H1 (cell line): ENCODE results near the gene MGST2. TPM values are rescaled to one million over a fixed set of nuclear protein-coding genes. Genes with fewer than 3 reads are reported as not detected.

Experiments used
- CTCF ChIA-PET: fragments of 300-600 bp; sonication (Branson Sonifier 250); formaldehyde crosslinking; loops from one replicate; lab custom pipeline; 2021; ENCODE audit not compliant: partially characterized antibody; lab: Charles Lee
- POLR2A ChIA-PET: fragments of 300-600 bp; sonication (Branson Sonifier 250); formaldehyde crosslinking; loops from one replicate; lab custom pipeline; 2021; ENCODE audit warnings: inconsistent platforms; ENCODE audit not compliant: partially characterized antibody; lab: Charles Lee
- DNase-seq, 2 experiments: peaks; one replicate each; pipeline versions ENCODE4 v3.0.0 to v3.0.0-alpha.2; 2010 to 2022; ENCODE audit warnings: low spot score in 2 of 2, low read depth in 1 of 2, mixed read lengths in 1 of 2
- FAIRE-seq: peaks from 2 replicates; lab custom pipeline; 2011; peaks lifted over from hg19 to GRCh38; lab: Jason Lieb, UNC
- H2AFZ ChIP-seq: 2 replicates; pipeline ENCODE4 v1.8.1; 2012; ENCODE audit warnings: low read length, inconsistent platforms
- H2AK5ac ChIP-seq: 2 replicates; pipeline ENCODE4 v1.6.1; 2013; ENCODE audit warnings: low read depth, low read length
- H2BK120ac ChIP-seq: replicated peaks from 2 replicates; pipeline ENCODE3; 2013; ENCODE audit warnings: low read depth, low read length, inconsistent platforms
- H2BK12ac ChIP-seq: 2 replicates; pipeline ENCODE4 v1.6.1; 2013; ENCODE audit warnings: low read depth, low read length
- H2BK15ac ChIP-seq: 2 replicates; pipeline ENCODE4 v1.6.1; 2013; ENCODE audit warnings: low read length
- H2BK20ac ChIP-seq: 2 replicates; pipeline ENCODE4 v1.6.1; 2013; ENCODE audit warnings: low read length
- H2BK5ac ChIP-seq: 2 replicates; pipeline ENCODE4 v1.6.1; 2013; ENCODE audit warnings: low read depth, low read length
- H3K14ac ChIP-seq: 2 replicates; pipeline ENCODE4 v1.6.1; 2013; ENCODE audit warnings: inconsistent platforms; ENCODE audit not compliant: insufficient read length
- H3K18ac ChIP-seq: 2 replicates; pipeline ENCODE4 v1.6.1; 2013; ENCODE audit warnings: low read length; ENCODE audit errors: extremely low read depth
- H3K23ac ChIP-seq: 2 replicates; pipeline ENCODE4 v1.6.1; 2013; ENCODE audit warnings: inconsistent platforms; ENCODE audit not compliant: insufficient read length
- H3K23me2 ChIP-seq: 2 replicates; pipeline ENCODE4 v1.6.1; 2013; ENCODE audit warnings: low read depth, low read length
- H3K27ac ChIP-seq: 2 replicates; pipeline ENCODE4 v1.6.1; 2011; ENCODE audit warnings: low read depth, low read length, inconsistent platforms
- H3K27me3 ChIP-seq, 4 experiments: replicated peaks in 1 of 4; 1 replicate in 1 of 4; 2 replicates in 3 of 4; pipeline versions ENCODE4 v1.6.1 to v1.8.1; 2011 to 2013; ENCODE audit warnings: low read length in 3 of 4, mild to moderate bottlenecking in 3 of 4, inconsistent platforms in 2 of 4, mixed read lengths in 2 of 4, moderate library complexity in 1 of 4; ENCODE audit not compliant: control insufficient read depth in 3 of 4, insufficient read depth in 3 of 4; ENCODE audit errors: extremely low read depth in 1 of 4
- H3K36me3 ChIP-seq, 4 experiments: 2 replicates each; pipeline versions ENCODE4 v1.6.1 to v1.8.1; 2011 to 2013; ENCODE audit warnings: mild to moderate bottlenecking in 4 of 4, low read length in 3 of 4, moderate library complexity in 2 of 4, control low read depth in 1 of 4, inconsistent platforms in 1 of 4; ENCODE audit not compliant: insufficient read depth in 4 of 4, control insufficient read depth in 2 of 4
- H3K4ac ChIP-seq: replicated peaks from 2 replicates; pipeline ENCODE3; 2013; ENCODE audit warnings: low read length, low read depth, mixed read lengths, inconsistent platforms; ENCODE audit not compliant: insufficient read length
- H3K4me1 ChIP-seq, 4 experiments: replicated peaks in 1 of 4; 1 replicate in 1 of 4; 2 replicates in 3 of 4; pipeline versions ENCODE4 v1.6.1 to v1.8.1; 2011 to 2013; ENCODE audit warnings: low read length in 3 of 4, inconsistent platforms in 2 of 4, mixed read lengths in 1 of 4; ENCODE audit not compliant: insufficient read depth in 4 of 4, control insufficient read depth in 3 of 4
- H3K4me2 ChIP-seq, 2 experiments: 2 replicates each; pipeline versions ENCODE4 v1.6.1 to v1.8.1; 2011 to 2013; ENCODE audit warnings: low read depth in 2 of 2, low read length in 2 of 2, control low read depth in 1 of 2, inconsistent platforms in 1 of 2, mild to moderate bottlenecking in 1 of 2; ENCODE audit not compliant: insufficient read depth in 1 of 2
- H3K4me3 ChIP-seq, 4 experiments: fragments of 200-600, 300-600 bp in 1 of 4; sonication (generic), shearing (Covaris generic), sonication (Bioruptor Twin) in 1 of 4; 2 replicates each; pipeline versions ENCODE4 v1.5.1 to v1.8.1; 2011 to 2016; ENCODE audit warnings: low read length in 4 of 4, low read depth in 3 of 4, control low read depth in 2 of 4, inconsistent platforms in 2 of 4, mild to moderate bottlenecking in 2 of 4, mixed read lengths in 1 of 4, moderate library complexity in 1 of 4; ENCODE audit not compliant: insufficient read depth in 2 of 4; ENCODE audit errors: extremely low read depth in 1 of 4
- H3K56ac ChIP-seq: replicated peaks from 2 replicates; pipeline ENCODE3; 2013; ENCODE audit warnings: low read depth, mild to moderate bottlenecking, mixed read lengths, low read length, inconsistent platforms; ENCODE audit not compliant: insufficient read length
- H3K79me1 ChIP-seq: 2 replicates; pipeline ENCODE4 v1.6.1; 2013; ENCODE audit warnings: low read depth, low read length, control low read depth
- H3K79me2 ChIP-seq, 2 experiments: 2 replicates each; pipeline versions ENCODE4 v1.6.1 to v1.8.1; 2012 to 2013; ENCODE audit warnings: low read length in 2 of 2, mild to moderate bottlenecking in 2 of 2, inconsistent platforms in 1 of 2; ENCODE audit not compliant: insufficient read depth in 2 of 2, control insufficient read depth in 1 of 2
- H3K9ac ChIP-seq, 4 experiments: replicated peaks in 1 of 4; 1 replicate in 1 of 4; 2 replicates in 3 of 4; pipeline versions ENCODE4 v1.6.1 to v1.8.1; 2011 to 2013; ENCODE audit warnings: low read depth in 3 of 4, low read length in 3 of 4, control low read depth in 2 of 4, mild to moderate bottlenecking in 2 of 4, moderate library complexity in 2 of 4, inconsistent platforms in 1 of 4; ENCODE audit errors: extremely low read depth in 1 of 4
- H3K9me3 ChIP-seq, 2 experiments: 2 replicates each; pipeline versions ENCODE4 v1.6.1 to v1.8.1; 2012 to 2013; ENCODE audit warnings: mild to moderate bottlenecking in 2 of 2, moderate library complexity in 2 of 2, control low read depth in 1 of 2, inconsistent platforms in 1 of 2, low read depth in 1 of 2, low read length in 1 of 2, mixed read lengths in 1 of 2; ENCODE audit not compliant: insufficient read depth in 2 of 2
- H4K20me1 ChIP-seq, 2 experiments: replicated peaks in 1 of 2; 2 replicates each; pipeline versions ENCODE3 to v1.8.1; 2011 to 2013; ENCODE audit warnings: inconsistent platforms in 2 of 2, low read length in 2 of 2, mild to moderate bottlenecking in 1 of 2; ENCODE audit not compliant: insufficient read depth in 2 of 2, control insufficient read depth in 1 of 2
- H4K5ac ChIP-seq: 2 replicates; pipeline ENCODE4 v1.6.1; 2013; ENCODE audit warnings: low read length, low read depth, mixed read lengths, inconsistent platforms; ENCODE audit not compliant: insufficient read length
- H4K8ac ChIP-seq: 2 replicates; pipeline ENCODE4 v1.8.0; 2013; ENCODE audit warnings: mild to moderate bottlenecking, moderate library complexity, low read length, inconsistent platforms; ENCODE audit not compliant: insufficient read depth; ENCODE audit errors: extremely low read depth
- H4K91ac ChIP-seq: replicated peaks from 2 replicates; pipeline ENCODE3; 2013; ENCODE audit warnings: low read length, mixed read lengths, inconsistent platforms; ENCODE audit not compliant: insufficient read length
- FOSL1 ChIP-seq: IDR thresholded peaks from 2 replicates; pipeline ENCODE4 v1.6.1; 2011; ENCODE audit warnings: mild to moderate bottlenecking, low read depth, low read length, moderate library complexity; ENCODE audit not compliant: insufficient read depth
- GABPA ChIP-seq: IDR thresholded peaks from 2 replicates; pipeline ENCODE4 v1.6.1; 2011; ENCODE audit warnings: mild to moderate bottlenecking, low read length, moderate library complexity, borderline replicate concordance; ENCODE audit not compliant: insufficient read depth
- GTF2F1 ChIP-seq: IDR thresholded peaks from 2 replicates; pipeline ENCODE4 v1.6.1; 2012; ENCODE audit warnings: low read depth, low read length, improper control_type of control experiment, borderline replicate concordance
- NANOG ChIP-seq: IDR thresholded peaks from 2 replicates; pipeline ENCODE4 v1.6.1; 2011; ENCODE audit warnings: low read length, low read depth, mild to moderate bottlenecking, inconsistent platforms; ENCODE audit not compliant: insufficient read depth, poor library complexity, severe bottlenecking
- NRF1 ChIP-seq: IDR thresholded peaks from 2 replicates; pipeline ENCODE4 v1.6.1; 2011; ENCODE audit warnings: mild to moderate bottlenecking, low read depth, low read length, improper control_type of control experiment
- POLR2A ChIP-seq, 2 experiments: IDR thresholded peaks; 1 replicate in 1 of 2; 2 replicates in 1 of 2; pipeline ENCODE4 v1.6.1; 2011; ENCODE audit warnings: low read depth in 2 of 2, low read length in 2 of 2, mild to moderate bottlenecking in 2 of 2; ENCODE audit errors: control extremely low read depth in 1 of 2
- WGBS, 2 experiments: shearing (Covaris generic) in 1 of 2; methylation state at CpG; one replicate each; pipeline versions ENCODE4 v1.1.6 to v1.1.7; 2013 to 2015; ENCODE audit warnings: low lambda C conversion rate in 2 of 2, mixed read lengths in 2 of 2, inconsistent platforms in 1 of 2, low coverage in 1 of 2, missing lambda C conversion rate in 1 of 2; ENCODE audit not compliant: insufficient replicate concordance in 2 of 2, insufficient coverage in 1 of 2, insufficient read length in 1 of 2; ENCODE audit errors: extremely low coverage in 1 of 2, missing lambda C conversion rate in 1 of 2; 5-methylcytosine and 5-hydroxymethylcytosine counted together
- polyA plus RNA-seq, 7 experiments: library from polyadenylated mRNA; depleted of rRNA in 3 of 7; stranded (reverse) in 5 of 7; unstranded in 2 of 7; fragments of >200 nt in 5 of 7; fragments of 200-250 nt in 2 of 7; gene quantifications; 1 replicate in 5 of 7; 2 replicates in 1 of 7; 4 replicates in 1 of 7; pipeline versions ENCODE4 v1.2.1 to v1.2.3, GENCODE V29; 2011 to 2013; ENCODE audit warnings: missing spikeins in 2 of 7, mixed read lengths in 2 of 7
- total RNA-seq: library from RNA; stranded (reverse); fragmentation: NEBNext Ultra II Directional; extraction: Animal tissue kit (Norgen Biotek cat#: 25700); gene quantifications from 2 replicates; pipeline ENCODE4 v1.2.1, GENCODE V29; 2021
- TF ChIP-seq, protein P1 (sequence below): IDR thresholded peaks from 2 replicates; pipeline ENCODE4 v1.6.1; 2012; ENCODE audit warnings: low read length, inconsistent platforms
- TF ChIP-seq, protein P2 (sequence below): IDR thresholded peaks from 2 replicates; pipeline ENCODE4 v1.6.1; 2011; ENCODE audit warnings: low read depth, mild to moderate bottlenecking, low read length; ENCODE audit not compliant: insufficient read depth
- TF ChIP-seq, protein P3 (sequence below): IDR thresholded peaks from 2 replicates; pipeline ENCODE4 v1.6.1; 2011; ENCODE audit warnings: low read length, improper control_type of control experiment

The MGST2 gene
- total and polyA plus RNA-seq, 2 of the 8 experiments (the other 6 are each of a cell fraction or from before 2014, with no cell fraction given) = 8.0 to 13.6 TPM

DNA sequence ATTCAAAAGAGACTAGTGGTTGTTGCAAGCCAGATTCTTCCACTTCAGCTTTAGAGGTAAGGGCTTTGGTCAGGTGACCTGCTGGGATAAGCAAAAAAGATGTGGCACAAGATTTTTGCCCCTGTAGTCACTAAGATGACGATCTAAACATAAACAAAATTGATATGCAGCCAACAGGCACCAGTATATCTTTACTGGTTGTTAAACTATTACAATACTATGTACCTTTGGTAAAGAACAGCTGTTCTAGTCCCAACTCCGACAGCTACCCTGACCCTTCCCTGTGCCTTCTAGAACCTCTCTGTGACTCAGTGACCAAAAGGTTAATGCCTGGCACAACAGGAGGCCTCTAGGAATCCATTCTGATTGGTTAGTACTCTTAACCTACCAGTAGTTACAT is 59.6 kb downstream of the MGST2 start:
- Histone ChIP-seq H4K91ac (no peak overlapping the region), H2BK15ac (no peak overlapping the region), H3K23ac (no peak overlapping the region), H4K5ac (no peak overlapping the region), H2BK12ac (no peak overlapping the region), H4K8ac (no peak overlapping the region), H3K4me3 (no peak overlapping the region), H3K4me1 (no peaks in the 10 kb centered on the region), H3K4ac (no peak overlapping the region), H2BK20ac (no peak overlapping the region), H3K27me3 (no peaks in the 10 kb centered on the region), H3K9ac (no peak overlapping the region), H2AFZ (no peak overlapping the region), H3K4me2 (no peak overlapping the region), H3K79me2 (no peaks in the 10 kb centered on the region), H3K14ac (no peak overlapping the region), H3K18ac (no peak overlapping the region), H3K56ac (no peak overlapping the region), H2BK120ac (no peak overlapping the region), H2BK5ac (no peak overlapping the region), H3K9me3 (no peaks in the 10 kb centered on the region), H4K20me1 (no peaks in the 10 kb centered on the region), H3K36me3 (no peaks in the 10 kb centered on the region), H2AK5ac (no peak overlapping the region), H3K79me1 (no peaks in the 10 kb centered on the region), H3K23me2 (no peaks in the 10 kb centered on the region), H3K27ac (no peak overlapping the region)
- FAIRE-seq (no peak), DNase-seq (no peak)
- TF ChIP-seq GABPA = no peak
- TF ChIP-seq, protein P1, sequence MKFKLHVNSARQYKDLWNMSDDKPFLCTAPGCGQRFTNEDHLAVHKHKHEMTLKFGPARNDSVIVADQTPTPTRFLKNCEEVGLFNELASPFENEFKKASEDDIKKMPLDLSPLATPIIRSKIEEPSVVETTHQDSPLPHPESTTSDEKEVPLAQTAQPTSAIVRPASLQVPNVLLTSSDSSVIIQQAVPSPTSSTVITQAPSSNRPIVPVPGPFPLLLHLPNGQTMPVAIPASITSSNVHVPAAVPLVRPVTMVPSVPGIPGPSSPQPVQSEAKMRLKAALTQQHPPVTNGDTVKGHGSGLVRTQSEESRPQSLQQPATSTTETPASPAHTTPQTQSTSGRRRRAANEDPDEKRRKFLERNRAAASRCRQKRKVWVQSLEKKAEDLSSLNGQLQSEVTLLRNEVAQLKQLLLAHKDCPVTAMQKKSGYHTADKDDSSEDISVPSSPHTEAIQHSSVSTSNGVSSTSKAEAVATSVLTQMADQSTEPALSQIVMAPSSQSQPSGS = no peak
- TF ChIP-seq NRF1 = no peak
- TF ChIP-seq FOSL1 = no peak
- no peak for TF ChIP-seq POLR2A (IDR thresholded peaks at IDR 0.05; ENCODE audit: control extremely low read depth in 1 of 2, low read depth in 2 of 2, low read length in 2 of 2)
- TF ChIP-seq, protein P2, sequence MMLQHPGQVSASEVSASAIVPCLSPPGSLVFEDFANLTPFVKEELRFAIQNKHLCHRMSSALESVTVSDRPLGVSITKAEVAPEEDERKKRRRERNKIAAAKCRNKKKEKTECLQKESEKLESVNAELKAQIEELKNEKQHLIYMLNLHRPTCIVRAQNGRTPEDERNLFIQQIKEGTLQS = no peak
- TF ChIP-seq, protein P3, sequence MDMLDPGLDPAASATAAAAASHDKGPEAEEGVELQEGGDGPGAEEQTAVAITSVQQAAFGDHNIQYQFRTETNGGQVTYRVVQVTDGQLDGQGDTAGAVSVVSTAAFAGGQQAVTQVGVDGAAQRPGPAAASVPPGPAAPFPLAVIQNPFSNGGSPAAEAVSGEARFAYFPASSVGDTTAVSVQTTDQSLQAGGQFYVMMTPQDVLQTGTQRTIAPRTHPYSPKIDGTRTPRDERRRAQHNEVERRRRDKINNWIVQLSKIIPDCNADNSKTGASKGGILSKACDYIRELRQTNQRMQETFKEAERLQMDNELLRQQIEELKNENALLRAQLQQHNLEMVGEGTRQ = no peak
- TF ChIP-seq GTF2F1 = no peak
- no peak for TF ChIP-seq NANOG
- CTCF ChIA-PET = interaction anchor here (1.8 to 2.3 kb wide), 3 partner anchors 12 to 68 kb away, joined by 5 to 10 read pairs (median 6); no protein-coding TSS in a partner anchor
- POLR2A ChIA-PET = no interaction called here
- 83% methylated on average over 2 of the region's 2 CpGs; no CpG with 5 or more reads in 1 of the 2 experiments for WGBS, 2 experiments
